ENCODE measurements around the gene TMCC2.
"Not testable (repeated sequence)": the region's sequence is repeated elsewhere in the genome, so short reads cannot be mapped to it uniquely, and the experiment has no call there.

TMCC2 gene, protein sequence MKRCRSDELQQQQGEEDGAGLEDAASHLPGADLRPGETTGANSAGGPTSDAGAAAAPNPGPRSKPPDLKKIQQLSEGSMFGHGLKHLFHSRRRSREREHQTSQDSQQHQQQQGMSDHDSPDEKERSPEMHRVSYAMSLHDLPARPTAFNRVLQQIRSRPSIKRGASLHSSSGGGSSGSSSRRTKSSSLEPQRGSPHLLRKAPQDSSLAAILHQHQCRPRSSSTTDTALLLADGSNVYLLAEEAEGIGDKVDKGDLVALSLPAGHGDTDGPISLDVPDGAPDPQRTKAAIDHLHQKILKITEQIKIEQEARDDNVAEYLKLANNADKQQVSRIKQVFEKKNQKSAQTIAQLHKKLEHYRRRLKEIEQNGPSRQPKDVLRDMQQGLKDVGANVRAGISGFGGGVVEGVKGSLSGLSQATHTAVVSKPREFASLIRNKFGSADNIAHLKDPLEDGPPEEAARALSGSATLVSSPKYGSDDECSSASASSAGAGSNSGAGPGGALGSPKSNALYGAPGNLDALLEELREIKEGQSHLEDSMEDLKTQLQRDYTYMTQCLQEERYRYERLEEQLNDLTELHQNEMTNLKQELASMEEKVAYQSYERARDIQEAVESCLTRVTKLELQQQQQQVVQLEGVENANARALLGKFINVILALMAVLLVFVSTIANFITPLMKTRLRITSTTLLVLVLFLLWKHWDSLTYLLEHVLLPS

DNA sequence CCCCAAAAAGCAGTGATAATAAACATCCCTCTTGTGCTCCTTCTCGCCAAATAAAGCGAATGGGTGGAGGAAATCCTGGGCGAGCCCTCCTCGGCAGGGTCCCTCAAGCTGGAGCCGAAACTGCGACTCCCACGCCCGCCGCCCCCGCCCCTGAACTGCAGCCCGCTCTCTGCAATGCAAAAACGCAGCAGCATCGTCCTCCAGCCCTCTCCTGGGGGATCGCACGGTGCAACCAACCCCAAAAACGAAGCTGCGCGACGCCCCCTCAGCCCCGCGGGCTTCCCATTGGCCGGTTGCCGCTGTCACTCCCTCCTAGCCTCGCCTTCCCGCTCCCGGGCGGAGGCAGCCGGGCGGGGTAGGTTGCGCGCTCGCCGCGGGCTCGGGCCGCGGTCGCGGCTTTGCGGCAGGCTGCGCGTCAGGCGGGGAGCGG lies at the start of gene TMCC2:
TMCC2 (plus strand) TSS at position 363 of the 430 bp plus-strand sequence. CDS start 619 bp downstream, outside the sequence.
- DNase-seq: peak; percentile 81

GRCh38 chr1:205179842-205180241 lies 47.9 kb upstream of the TMCC2 start:
- no peak for DNase-seq

GRCh38 chr1:205180331-205180730 lies 47.4 kb upstream of the TMCC2 start:
- not testable (repeated sequence) for DNase-seq

DNA sequence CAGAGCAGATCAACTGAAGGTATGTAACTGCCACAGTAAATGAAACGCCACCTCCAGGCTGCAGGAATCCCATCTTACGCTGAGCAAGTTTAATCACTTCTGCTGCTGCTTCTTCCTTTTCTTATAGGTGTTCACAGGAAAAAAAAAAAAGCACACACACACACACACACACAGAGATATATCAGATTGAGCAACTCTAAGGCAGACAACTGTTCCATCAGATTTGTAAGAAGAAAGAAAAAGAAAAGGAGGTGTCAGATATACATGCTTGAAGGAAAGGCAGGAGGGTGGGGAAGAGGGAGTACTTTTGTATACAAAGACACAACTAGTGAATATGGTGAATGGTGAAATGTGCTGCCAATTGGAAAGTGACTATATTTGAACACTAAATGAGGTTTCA lies 44.8 kb upstream of the TMCC2 start:
- no peak for DNase-seq

DNA sequence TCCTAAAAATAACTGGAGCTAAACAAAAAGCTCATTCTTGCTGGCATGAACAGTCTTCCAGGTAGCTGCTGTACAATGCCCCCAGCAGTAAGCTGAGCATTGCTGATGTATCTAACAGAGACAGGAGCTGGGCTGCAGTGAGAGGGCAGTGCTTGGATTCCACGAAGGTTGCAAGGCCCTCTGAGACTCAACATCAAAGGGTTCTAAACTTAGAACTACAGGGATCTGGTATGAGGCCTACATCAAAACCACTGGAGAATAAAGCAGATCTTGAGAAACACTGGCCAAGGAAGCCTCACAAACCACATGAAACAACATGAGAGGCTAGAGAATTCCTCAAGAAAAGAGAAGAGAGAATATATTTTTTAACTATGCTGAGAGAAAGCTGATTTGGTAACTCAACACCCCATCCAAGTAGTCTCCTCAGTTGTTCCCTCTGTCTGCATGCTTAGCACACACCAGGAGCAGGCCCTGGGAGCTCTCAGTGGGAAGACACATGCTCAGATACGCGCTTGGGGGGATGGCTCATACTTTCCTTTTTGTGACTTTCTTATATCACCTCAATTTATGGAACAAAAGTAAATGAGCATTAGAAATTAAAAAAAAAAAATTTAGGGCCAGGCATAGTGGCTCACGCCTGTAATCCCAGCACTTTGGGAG lies 43.9 kb upstream of the TMCC2 start:
- DNase-seq: no peak

GRCh38 chr1:205186191-205186590 lies 41.6 kb upstream of the TMCC2 start:
- DNase-seq: no peak

DNA sequence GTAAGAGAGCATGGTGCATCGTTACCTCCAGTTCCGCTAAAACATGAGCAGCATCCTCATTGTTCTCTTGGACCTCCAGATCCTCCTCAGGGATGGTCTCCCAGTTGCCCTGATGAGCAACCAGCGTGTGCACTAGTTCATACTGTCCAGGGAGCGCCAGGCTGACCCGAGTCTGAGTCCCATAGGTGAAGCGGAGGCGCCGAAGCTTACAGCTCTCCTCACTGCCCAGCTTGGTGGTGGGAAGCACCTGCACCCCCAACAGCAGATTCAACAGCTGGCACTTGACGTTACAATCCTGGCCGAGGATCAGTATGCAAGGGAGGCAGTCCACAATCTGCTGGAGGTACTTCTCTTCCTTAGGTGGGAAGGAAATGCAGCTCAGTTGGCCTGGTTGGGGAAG lies 40.3 kb upstream of the TMCC2 start:
- DNase-seq: no peak

DNA sequence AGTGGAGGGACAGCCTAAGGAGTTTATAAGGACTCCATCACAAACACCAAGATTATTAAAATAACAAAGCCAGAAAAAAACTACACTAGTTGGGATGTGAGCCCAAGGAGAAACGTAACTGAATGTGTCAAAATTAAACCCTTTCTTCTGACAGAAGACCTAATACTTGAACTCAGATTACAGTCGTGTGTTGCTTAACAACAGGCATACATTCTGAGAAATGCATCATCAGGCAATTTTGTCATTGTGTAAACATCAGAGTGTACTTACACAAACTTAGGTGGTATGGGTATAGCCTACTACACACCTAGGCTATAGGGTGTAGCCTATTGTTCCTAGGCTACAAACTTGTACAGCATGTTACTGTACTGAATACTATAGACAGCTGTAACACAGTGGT lies 39.6 kb upstream of the TMCC2 start:
- DNase-seq: no peak

DNA sequence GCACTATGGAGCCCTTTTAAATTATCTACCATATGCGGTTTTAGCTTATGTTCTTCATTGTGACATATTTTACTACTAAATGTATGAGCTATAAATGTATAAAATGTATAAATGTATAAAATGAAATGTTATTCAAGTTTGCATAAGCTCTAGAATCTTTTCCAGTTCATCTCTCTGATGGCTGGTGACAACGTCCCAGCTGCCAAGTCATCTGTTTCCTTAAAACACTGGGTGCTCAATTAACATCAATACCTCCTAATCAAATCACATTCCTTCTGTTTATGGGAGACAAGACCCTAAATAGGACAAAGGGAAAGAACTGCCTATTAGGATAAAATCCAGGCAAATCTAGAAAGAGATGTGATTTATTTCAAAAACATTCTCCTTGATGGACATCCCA lies 39.1 kb upstream of the TMCC2 start:
- no peak for DNase-seq

- DNase-seq: no peak
Observed at GRCh38 chr1:205189131-205189530, 38.6 kb upstream of the TMCC2 start.

GRCh38 chr1:205190845-205191577 lies 36.7 kb upstream of the TMCC2 start:
- no peak for DNase-seq

GRCh38 chr1:205191622-205192021 lies 36.1 kb upstream of the TMCC2 start:
- DNase-seq: no peak

GRCh38 chr1:205192287-205192686 lies 35.5 kb upstream of the TMCC2 start:
- no peak for DNase-seq

- no peak for DNase-seq
Observed at GRCh38 chr1:205199090-205199930, 28.4 kb upstream of the TMCC2 start.

GRCh38 chr1:205199931-205200299 lies 27.8 kb upstream of the TMCC2 start:
- DNase-seq: no peak

DNA sequence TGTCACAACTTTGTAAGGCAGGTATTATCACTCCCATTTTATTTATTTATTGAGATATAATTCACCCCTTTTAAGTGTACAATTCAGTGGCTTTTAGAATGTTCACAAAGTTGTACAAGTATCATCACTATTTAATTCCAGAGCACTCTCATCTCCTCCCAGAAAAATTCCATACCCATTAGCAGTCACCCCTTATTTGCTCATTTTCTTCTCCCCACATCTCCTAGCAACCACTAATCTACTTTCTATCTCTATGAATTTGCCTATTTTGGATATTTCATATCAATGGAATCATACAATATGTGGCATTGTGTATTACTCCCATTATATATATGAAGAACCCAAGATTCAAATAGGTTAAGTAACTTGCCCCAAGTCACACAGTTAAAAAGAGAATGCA lies 23.2 kb upstream of the TMCC2 start:
- no peak for DNase-seq

GRCh38 chr1:205205055-205205454 lies 22.7 kb upstream of the TMCC2 start:
- no peak for DNase-seq

GRCh38 chr1:205208811-205209210 lies 18.9 kb upstream of the TMCC2 start:
- no peak for DNase-seq

- no peak for DNase-seq
Observed at GRCh38 chr1:205210756-205211168, 17.0 kb upstream of the TMCC2 start.

DNA sequence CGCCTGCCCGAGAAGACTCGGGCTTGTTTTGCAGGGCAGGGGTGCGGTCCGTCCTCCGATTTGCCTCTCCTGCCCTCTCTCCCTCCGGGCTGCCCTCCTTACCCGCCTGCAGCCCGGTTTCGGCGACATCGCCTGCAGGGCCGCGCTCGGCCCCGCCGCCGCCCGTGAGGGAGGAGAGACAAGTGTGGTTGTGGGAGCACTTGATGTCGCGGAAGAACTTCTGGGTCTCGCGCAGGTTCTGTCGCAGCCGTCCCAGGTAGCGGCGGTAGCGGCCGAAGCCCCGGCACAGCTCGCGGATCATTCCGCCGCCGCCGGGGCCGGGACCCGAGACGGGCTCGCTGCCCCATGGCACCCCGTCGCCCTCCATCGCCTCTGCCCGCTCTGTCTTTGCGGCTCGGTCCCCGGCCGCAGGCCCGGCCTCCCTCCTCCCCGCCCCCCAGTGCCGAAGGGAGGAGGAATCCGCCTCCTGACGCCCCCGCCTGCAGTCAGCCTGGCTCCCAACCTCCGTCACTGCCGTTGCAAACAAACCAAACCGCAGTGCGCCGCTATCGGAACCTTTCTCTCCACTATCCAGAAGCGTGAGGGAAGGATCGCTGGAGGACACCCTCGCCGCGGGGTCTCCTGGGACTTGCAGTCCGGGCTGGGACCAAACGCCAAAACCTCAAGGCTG lies 16.4 kb upstream of the TMCC2 start, which contains the start of gene DSTYK:
DSTYK (minus strand) TSS at position 534 of the 670 bp plus-strand sequence; CDS start at position 367, 167 bp downstream.
- DNase-seq: peak; percentile 78

DNA sequence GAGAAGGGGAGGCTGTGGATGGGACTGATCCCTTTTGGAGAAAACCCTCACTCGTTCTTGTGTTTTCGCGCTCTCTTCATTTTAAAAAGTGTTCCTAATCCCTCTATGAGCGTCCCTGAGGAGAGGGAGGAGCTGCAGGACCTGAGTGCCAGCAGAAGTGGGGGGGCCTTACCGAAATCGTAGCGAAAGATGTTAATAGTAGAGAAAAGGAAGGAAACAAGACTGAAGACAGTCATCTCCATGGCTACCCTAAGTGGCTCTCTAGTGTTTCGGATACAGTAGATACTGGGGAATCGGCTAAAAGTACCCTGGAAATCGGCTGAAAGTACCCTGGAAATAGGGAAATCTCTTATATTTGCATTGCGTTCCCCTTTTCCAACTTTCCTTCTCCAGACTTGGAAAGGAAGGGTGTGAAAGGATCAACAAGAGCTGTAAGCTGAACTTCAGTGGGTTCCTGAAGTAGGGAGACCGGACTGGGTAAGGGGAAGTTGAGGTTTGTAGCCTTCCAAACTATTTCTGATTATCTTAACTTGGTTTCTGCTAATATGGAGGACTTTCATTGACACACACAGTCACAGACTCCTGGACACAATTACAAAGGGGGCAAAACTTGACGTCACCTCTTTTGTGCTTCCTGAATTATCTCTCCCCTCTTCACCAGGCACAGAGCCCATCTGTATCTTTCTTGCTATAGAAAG lies 15.8 kb upstream of the TMCC2 start:
- no peak for DNase-seq
